HG02970 (cell line): ENCODE data around the gene RB1.
"Not testable (repeated sequence)": the region's sequence is repeated elsewhere in the genome, so short reads cannot be mapped to it uniquely, and the experiment has no call there.

Experiments
- ATAC-seq: cut with Tn5 transposase; IDR thresholded peaks from one replicate; pipeline ENCODE4 v1.9.1; 2021; ENCODE audit warnings: mild to moderate bottlenecking, moderate library complexity, moderate number of reproducible peaks; ENCODE audit not compliant: unreplicated experiment, low FRiP score

The RB1 gene

DNA sequence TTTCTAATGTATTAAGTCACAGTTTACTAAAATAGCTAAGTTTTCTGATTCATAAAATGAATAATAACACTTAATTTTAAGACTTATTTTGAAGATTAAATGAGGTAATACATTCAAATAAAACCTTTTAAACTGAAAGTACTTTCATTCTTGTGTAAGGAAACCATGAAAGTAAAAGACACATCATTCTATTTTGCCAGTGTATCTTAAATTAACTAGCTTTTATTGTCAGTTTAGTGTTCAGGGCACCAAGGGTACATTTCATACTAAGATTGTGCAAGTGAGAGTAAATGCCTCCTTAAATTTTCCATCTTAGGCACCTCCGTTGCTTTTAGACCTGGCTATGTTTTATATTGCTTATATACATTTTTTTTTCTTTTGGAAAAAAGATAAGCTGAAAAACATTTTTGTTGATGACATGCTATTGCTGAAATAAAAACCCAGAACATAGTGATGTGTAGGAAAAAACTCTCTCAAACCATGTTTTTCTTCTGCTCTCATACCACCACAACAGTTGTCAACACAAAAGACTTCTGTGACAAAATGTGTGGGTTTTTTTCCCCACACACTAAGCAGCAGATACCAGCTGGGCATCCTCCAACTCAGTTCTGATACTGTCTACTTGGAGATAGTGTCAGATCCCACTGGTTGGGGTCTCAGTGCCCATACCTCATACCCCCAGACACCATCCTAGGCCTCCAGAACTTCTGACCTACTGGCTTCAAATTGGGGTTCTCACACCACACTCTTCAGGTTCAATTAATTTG, 140.1 kb downstream of the RB1 start:
- no peak for ATAC-seq

DNA sequence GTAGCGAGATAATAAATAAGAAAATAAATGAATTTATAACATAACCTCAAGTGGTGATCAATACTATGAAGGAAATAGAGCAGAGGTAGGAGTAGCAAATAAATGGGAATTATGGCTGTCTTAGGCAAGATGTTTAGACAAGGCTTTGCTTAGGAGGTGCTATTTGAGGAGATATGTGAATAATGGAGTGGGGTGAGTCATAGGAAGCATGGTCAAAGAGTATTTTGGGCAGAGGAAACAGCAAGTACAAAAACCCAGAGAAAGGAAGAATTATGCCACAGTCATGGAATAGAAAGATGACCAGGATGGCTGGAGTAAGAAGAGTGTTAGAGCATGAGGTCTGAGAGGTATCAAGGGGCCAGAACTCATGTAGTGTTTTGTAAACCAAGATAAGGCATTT, 142.9 kb downstream of the RB1 start:
- ATAC-seq = no peak

DNA sequence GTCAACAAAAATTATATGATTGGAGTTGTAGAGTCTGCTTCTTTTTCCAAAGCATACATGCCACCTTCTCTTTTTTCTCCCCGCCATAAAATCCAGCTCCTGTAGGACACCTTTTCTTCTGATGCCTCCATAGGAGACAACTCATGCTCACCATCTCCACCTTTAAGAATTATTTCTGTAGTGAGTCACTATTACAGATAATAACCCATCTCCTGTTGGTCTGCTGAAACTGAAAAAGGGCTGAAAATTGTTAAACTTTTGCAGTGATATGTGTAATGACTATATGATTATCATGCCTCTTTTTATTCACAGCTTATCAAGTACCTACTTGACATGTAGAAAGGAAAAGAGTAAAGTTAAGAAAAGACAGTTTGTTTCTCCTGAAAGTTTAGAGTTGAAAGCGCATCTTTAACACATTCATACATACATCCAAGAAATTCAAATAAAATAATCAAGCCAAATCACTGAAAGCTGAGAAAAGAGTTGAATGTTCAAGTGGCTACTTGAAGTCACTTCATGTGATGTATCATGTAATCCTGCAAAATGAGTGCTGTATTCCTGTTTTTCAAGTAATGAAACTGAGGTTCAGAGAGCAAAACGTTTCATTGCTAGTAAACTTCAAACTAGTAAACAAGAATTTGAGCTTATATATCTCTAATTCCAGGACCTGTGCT, 144.9 kb downstream of the RB1 start:
- no peak for ATAC-seq

DNA sequence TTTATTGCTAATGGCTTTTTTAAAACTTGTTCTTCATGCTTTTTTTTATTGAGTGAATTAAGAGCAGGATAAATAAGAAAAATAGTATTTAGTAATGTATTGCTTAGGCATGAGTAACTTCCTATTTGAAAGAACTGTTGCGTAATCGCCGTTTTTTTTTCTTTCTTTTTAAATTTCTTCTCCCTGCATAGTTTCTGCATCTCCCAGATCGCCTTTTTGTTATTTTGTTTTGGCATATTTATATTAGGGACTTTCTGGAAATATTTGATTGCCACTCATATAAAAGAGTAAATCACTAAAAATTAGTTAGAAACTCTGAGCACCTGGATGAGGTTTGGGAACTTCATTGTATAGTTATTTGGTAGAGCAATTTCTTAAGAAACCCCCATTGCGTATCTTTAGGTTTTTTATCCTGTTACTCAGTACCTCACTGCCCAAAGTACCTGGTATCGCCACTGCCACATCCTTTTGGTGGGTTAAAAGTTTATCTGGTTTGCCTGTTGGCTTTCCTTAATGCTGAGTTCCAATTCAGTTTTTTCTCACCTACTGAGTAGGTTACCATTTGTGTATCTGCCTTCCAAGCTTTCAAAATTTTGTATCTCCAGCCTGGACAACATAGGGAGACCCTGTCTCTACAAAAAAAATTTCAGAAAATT, 145.5 kb downstream of the RB1 start:
- no peak for ATAC-seq

GRCh38 chr13:48449656-48450055, 146.1 kb downstream of the RB1 start:
- no peak for ATAC-seq

DNA sequence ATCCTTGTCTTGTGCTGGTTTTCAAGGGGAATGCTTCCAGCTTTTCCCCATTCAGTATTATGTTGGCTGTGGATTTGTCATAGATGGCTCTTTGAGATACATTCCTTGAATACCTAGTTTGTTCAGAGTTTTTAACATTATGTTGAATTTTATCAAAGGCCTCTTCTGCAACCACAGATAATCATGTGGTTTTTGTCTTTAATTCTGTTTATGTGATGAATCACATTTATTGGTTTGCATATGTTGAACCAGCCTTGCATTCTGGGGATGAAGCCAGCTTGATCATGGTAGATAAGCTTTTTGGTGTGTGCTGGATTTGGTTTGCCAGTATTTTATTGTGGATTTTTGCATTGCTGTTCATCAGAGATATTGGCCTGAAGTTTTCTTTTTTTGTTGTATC, 147.6 kb downstream of the RB1 start:
- not testable (repeated sequence) for ATAC-seq

DNA sequence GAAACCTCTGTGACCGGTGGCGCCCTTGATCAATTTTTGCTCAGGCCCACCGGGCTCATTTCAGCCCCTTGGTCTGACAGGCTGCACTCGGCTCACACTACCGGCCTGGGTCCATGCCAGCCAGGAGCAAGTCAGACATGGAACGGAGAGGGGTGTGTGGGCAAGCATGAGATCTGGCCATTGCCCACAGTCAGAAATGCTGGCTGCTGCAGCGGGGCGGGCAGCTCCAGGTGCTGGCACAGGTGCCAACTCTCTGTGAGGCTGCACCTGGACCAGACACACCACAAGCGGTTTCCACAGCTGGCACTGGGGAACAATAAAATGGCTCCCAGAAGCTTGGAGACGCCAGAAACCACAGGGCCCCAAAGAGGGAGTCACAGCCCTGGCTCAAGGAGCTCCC, 153.0 kb downstream of the RB1 start:
- no peak for ATAC-seq

GRCh38 chr13:48457578-48458242, 154.2 kb downstream of the RB1 start:
- ATAC-seq = no peak

- ATAC-seq = no peak
These were observed 171.7 kb downstream of the RB1 start for GRCh38 chr13:48475230-48475629.

DNA sequence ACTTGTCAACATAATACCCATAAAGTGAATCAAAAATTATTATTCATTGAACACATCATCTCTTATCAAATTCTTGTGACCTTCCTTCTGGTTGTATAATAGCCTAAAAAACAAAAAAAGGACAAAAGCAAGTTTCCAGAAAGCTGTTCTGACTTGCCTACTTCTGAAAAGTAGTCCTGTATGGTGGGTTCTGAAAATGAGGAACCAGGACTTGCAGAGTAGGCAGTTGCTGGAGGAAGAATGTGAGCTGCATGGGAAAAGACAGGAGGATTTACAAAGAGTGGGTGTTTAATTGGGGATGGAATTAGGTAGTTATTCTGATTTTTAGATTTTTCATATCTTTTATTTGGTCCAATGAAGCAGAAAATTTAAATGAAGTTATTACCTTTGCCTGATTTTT, 172.7 kb downstream of the RB1 start:
- ATAC-seq = no peak

DNA sequence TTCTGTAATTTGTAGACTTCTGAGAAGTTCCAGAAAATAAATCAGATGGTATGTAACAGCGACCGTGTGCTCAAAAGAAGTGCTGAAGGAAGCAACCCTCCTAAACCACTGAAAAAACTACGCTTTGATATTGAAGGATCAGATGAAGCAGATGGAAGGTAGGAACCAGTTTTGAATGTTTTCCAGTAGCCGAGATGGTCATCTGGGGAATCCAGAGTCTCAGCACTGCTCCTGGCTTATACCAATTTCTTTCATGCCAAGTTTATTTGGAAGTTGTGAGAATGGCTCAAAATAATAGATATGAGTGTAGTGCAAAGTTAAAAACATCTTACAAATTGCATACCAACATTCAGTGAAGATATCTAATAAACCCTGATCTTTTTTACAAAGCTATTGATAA, 173.1 kb downstream of the RB1 start:
- no peak for ATAC-seq

DNA sequence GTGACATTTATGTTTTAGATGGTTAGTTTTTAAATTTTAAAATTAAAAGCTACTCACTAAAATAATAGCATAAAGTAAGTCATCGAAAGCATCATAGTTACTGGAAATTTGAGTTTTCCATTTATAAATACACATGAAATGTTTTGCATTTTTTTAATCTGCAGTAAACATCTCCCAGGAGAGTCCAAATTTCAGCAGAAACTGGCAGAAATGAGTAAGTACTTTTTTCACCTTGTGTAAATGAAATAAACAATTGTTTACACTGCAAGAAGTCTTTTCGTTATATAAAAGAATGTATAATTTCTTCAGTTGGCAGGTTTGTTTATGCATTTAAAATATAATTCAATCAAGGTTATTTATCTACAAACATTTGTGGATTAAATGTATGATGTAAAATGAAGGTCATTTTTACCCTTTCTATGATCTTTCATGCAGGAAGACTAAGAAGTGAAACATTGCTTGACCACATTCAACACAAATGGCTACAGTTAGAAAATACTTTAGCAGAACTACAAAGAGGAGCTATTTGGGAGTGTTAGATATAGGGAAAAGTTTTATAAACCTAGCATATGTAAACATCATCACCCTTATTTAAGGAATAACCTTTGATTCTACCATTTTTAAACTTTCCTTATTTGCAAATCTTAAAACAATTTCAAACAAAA, 173.8 kb downstream of the RB1 start:
- ATAC-seq = no peak

- ATAC-seq = no peak
These were observed 174.8 kb downstream of the RB1 start for GRCh38 chr13:48478391-48478790.

- ATAC-seq = no peak
These were observed 180.0 kb downstream of the RB1 start for GRCh38 chr13:48483575-48483974.

DNA sequence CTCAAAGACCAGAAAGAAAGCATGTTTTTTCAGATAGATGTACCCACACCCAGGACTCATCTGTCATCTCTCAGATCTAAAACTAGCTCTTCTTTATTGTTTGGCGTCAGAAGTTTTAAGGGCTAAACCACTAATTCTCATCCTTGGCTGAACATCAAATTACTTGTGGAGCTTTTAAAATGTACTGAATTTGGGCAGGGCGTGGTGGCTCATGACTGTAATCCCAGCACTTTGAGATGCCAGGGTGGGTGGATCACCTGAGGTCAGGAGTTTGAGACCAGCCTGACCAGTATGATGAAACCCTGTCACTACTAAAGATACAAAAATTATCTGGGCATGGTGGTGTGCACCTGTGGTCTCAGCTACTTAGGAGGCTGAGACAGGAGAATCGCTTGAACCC, 181.9 kb downstream of the RB1 start:
- no peak for ATAC-seq

- ATAC-seq = no peak
These were observed 182.8 kb downstream of the RB1 start for GRCh38 chr13:48486362-48486761.

DNA sequence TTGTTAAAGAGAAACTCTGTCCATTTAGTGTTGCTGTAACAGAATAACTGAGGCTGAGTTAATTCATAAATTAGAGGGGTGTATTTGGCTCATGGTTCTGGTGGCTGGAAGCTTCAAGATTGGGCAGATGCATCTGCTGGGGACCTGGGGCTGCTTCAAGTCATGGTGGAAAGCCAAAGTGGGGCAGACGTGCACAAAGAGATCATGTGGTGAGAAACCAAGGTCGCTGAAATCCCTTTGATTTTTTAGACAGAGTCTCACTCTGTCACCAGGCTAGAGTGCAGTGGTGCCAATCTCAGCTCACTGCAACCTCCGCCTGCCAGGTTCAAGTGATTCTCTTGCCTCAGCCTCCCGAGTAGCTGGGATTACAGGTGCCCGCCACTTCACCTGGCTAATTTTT, 183.3 kb downstream of the RB1 start:
- no peak for ATAC-seq

GRCh38 chr13:48487968-48488367, 184.4 kb downstream of the RB1 start:
- no peak for ATAC-seq

DNA sequence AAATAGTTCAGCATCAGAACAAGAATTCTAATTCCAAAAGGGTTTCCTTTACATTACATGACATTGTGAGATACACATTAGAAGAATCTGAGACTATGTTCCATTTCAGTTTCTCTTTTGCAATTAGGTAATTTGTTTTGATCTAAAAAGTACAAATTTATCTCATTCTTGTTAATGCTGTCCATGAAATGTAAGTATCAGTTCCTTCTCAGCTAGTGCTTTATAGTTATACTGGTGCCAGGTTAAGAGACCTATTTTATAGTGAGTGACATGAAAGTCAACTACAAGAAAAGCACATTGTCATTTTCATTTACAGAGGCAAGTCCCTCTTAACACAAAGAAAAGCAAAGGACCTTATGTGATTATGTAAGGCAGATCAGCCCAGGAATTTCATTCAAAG, 185.4 kb downstream of the RB1 start:
- ATAC-seq = no peak

GRCh38 chr13:48489666-48490065, 186.1 kb downstream of the RB1 start:
- ATAC-seq = no peak

DNA sequence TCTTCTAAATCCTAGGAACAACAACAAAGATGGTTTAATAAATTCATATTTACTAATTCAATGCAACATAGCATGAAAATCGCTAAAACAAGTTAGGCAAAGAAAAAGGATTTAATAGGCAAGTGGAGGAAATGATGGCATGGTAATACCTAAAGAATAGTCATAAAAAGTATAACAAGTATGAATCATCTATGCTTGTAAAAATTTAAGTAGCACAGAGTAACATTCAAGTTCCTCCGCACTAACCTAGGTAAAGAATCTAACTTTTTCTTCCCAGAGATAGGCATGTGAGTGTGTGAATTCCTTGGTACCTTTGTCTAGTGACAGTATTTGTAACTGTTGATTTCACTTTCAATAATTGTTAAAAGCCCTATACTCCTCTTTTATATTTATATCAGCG, 186.7 kb downstream of the RB1 start:
- ATAC-seq = no peak
